Tibial nerve (tissue), 3 donors: ENCODE measurements around the gene RELL2.

Experiments
- POLR2A ChIP-seq, 2 donors: fragments of 450-650 bp; IDR thresholded peaks; one replicate each; pipeline ENCODE4 v1.6.1; 2017; ENCODE audit warnings: antibody characterized with exemption in 2 of 2, mild to moderate bottlenecking in 2 of 2, moderate library complexity in 2 of 2
- TF ChIP-seq, protein P1 (sequence below), 5 experiments: fragments of 200-600 bp in 3 of 5; fragments of 450-650 bp in 2 of 5; sonication (generic) in 3 of 5; IDR thresholded peaks; one replicate each; pipeline ENCODE4 v1.5.1; 2016 to 2019; ENCODE audit warnings: antibody characterized with exemption in 5 of 5, mild to moderate bottlenecking in 3 of 5, moderate library complexity in 2 of 5

DNA sequence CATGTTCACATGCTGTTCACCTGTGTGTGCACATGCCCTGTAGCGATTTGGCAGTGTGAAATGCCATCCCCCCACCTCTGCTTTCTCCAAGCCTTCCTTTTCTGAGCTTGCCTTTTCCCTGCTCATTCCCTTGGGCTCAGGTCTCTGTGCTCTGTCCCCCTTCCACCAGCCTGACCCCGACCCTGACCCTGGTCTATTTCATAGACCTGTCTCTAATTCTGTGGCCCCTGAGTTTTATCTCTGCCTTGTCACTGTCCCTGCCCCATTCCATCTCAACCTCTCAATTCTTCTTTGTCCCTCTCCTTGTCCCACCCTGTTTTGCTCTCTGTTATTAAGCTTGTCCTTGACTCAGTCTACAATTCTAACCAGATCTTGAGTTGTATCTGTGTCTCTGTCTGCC, 44.5 kb downstream of the RELL2 start:
- TF ChIP-seq, protein P1, sequence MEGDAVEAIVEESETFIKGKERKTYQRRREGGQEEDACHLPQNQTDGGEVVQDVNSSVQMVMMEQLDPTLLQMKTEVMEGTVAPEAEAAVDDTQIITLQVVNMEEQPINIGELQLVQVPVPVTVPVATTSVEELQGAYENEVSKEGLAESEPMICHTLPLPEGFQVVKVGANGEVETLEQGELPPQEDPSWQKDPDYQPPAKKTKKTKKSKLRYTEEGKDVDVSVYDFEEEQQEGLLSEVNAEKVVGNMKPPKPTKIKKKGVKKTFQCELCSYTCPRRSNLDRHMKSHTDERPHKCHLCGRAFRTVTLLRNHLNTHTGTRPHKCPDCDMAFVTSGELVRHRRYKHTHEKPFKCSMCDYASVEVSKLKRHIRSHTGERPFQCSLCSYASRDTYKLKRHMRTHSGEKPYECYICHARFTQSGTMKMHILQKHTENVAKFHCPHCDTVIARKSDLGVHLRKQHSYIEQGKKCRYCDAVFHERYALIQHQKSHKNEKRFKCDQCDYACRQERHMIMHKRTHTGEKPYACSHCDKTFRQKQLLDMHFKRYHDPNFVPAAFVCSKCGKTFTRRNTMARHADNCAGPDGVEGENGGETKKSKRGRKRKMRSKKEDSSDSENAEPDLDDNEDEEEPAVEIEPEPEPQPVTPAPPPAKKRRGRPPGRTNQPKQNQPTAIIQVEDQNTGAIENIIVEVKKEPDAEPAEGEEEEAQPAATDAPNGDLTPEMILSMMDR (IDR thresholded peaks at IDR 0.05) = no peak
- no peak for TF ChIP-seq POLR2A (IDR thresholded peaks at IDR 0.05)
